GM19025 (cell line): ENCODE data around the gene VPS35L.

Experiments
- ATAC-seq: cut with Tn5 transposase; IDR thresholded peaks from one replicate; pipeline ENCODE4 v1.9.1; 2021; ENCODE audit warnings: mild to moderate bottlenecking, low read depth, moderate library complexity; ENCODE audit not compliant: unreplicated experiment

Gene VPS35L

DNA sequence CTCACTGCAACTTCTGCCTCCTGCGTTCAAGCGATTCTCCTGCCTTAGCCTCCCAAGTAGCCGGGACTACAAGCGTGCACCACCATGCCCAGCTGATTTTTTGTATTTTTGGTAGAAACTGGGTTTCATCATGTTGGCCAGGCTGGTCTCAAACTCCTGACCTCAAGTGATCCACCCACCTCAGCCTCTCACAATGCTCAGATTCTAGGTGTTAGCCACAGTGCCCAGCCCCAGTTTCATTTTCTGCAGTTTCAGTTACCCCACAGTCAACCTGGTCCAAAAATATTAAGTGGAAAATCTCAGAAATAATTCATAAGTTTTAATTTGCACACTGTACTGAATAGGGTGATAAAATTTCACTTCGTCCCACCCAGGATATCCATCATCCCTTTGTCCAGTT, 133.8 kb downstream of the VPS35L start:
- no peak for ATAC-seq

- ATAC-seq = no peak
These were observed 134.7 kb downstream of the VPS35L start for GRCh38 chr16:19690196-19690595.

DNA sequence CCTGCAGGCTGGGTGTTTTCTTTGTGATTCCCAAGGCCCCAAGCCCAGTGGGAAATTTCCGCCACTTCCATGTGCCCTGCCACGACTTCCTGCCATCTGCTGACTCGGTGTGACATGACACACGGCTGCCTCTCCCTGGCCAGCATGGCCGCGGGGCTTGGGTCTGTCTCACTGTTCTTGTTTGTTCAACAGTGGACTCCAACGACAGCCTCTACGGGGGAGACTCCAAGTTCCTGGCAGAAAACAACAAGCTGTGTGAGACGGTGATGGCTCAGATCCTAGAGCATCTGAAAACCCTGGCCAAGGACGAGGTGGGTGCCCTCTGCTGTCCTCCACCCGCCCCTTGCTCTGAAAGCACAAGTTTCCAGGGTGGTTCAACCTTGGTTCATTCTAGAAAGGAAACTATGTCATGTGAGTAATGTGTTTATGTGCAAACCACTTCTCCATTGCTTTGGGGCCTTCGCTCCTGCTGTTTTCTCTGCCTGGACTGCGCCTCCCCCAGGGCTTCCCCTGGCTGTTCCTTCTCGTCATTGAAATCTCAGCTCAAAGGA, 135.7 kb downstream of the VPS35L start:
- ATAC-seq = no peak

GRCh38 chr16:19694989-19695388, 139.5 kb downstream of the VPS35L start:
- no peak for ATAC-seq

GRCh38 chr16:19696328-19696727, 140.8 kb downstream of the VPS35L start:
- ATAC-seq = no peak

GRCh38 chr16:19696961-19697360, 141.5 kb downstream of the VPS35L start:
- no peak for ATAC-seq

DNA sequence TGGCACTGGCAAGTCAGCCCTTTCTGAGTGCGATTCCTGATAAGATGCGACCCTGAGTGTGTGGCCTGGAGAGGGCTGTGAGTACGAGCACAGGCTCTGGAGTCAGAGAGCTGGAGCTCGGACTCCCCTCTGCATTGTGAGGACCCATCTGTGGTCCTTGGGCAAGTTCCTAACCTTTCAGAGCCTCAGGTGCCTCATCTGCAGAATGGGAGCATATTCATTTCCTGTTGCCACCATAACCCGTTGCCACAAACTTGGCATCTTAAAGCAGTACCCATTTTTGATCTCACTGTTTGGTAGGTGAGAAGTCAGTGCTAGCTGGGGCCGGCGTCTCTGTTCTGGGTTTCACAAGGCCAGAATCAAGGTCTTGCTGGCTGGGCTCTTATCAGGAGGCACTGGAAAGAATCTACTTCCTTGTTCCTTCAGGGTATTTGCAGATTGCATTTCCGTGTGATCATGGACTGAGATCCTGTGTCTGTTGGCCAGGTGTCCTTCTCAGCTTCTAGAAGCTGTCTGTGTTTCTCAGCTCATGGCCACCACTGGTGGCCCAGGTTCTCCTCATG, 142.3 kb downstream of the VPS35L start:
- ATAC-seq = no peak

DNA sequence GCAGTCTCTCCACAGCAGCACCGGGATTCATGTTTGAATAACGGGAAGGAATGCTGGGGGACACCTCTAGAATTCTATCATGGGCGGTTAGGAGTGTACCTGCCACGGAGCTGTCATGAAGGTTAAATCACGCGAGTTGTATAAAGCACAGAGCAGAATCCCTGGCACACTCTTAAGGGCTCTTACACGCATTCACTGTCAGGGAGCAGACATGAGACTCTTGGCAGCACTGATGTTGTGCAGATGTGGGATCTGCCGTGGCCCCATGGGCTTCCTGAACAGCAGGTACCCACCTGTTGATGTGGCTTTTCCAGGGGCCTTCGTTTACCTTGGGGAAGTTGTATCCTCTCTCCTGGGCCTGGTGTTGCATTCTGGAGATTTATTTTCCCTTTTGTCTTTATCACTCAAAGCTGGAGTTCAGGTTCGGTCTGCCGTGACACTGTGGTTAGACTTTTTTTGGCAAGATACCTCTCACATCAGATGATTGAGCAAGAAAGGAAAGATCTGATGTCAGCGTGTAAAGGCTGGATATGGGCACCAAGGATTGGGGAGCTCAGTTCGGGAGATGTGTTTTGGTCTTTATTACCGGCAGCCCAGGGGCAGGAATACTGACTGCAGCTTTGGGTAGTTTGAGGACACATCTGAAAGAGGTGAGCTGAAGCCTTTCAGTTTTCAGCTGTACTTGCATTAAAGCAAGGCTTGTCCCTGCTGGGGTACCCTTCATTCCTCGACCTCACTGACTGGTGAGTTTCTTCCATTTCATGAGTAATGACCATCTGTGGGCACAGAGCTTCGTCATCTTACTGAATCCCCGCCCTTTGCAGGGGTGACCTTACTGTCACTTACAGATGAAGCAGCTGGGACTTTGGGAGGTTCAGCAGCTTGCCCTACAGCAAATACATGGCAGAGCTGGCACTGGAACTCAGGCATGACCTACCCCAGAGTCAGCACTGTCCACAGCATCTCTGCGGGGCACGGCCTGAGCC, 143.3 kb downstream of the VPS35L start:
- no peak for ATAC-seq

- no peak for ATAC-seq
These were observed 144.0 kb downstream of the VPS35L start for GRCh38 chr16:19699472-19699871.

GRCh38 chr16:19700319-19700781, 144.8 kb downstream of the VPS35L start:
- ATAC-seq = no peak

DNA sequence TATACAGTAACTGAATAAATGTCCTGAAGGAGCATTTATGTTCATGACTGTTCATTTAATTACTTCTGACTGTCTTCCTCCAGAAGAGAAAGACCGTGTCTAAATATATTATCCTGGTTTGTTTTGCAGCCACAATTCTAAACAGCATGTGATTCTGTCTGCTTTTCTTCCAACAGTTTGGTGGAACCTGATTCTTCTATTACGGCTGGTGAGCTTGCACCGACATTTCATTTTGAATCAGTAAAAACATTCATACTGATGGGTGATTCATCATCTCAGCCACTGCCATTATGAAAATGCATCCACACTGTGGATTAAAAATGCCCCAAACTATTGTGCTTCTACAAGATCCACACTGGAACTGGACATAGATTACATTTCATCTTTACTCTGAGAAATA, 145.6 kb downstream of the VPS35L start:
- no peak for ATAC-seq

- no peak for ATAC-seq
These were observed 147.8 kb downstream of the VPS35L start for GRCh38 chr16:19703172-19703889.

- no peak for ATAC-seq
These were observed 149.0 kb downstream of the VPS35L start for GRCh38 chr16:19704321-19705145.

DNA sequence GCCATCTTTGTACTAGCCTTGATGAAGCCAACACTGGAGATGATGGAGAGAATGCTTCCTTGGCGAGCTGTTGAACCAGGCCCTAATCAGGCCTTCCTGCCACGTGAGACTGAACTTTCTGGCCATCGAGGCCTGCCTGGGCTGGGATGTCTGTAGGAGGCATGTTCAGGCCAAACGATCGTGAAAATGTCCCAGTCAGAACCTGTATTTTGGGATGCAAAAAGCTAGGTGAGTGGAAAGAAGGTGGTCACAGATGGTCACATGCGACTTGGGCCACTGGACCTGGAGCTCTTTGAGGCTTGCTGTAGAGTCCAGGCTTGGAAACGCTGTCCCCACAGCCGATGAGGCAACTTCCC, 149.6 kb downstream of the VPS35L start:
- no peak for ATAC-seq

DNA sequence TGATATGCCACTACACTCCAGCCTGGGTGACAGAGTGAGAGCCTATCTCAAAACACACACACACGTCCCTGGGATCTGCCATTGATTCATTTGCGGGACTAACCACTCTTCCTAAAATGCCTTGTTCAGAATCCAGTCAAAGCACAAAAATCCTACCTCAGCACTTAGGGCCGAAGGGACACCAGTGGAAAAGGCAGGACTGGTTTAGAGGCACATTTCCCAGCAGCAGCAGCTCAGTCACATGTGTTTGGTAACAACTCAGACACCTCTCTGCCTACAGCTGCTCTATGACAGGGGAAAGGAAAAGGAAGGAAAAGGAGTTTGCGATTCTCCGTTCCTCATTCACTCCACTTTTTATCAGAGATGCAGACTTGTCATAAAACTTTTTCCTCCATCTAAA, 150.3 kb downstream of the VPS35L start:
- no peak for ATAC-seq

GRCh38 chr16:19706846-19707245, 151.3 kb downstream of the VPS35L start:
- no peak for ATAC-seq

DNA sequence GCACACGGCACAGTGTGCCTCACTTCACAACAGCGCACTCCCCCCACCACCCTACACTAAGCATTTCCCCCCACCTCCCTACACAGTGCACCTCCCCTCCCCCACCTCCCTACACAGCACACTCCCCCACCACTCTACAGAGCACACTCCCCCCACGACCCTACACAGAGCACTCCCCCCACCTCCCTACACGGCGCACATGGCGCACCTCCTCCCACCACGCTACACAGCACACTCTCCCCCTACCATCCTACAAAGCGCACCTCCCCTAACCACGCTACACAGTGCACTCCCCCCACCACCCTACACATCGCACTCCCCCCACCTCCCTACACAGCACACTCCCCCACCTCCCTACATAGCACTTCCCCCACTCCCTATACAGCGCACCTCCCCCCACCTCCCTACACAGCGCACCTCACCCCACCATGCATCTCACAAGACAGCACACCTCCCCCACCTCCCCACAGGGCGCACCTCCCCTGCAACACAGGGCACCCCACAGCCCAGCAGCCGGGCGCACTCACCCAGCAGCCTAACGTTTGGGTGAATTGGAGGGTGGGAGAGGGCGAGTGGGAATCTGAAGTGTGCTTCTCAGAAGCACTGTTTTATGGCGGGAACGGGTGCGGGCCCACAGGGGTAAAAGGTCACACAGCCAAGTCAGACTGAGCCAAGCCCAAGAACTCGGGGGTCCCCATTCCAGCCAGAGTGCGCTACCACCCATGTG, 152.2 kb downstream of the VPS35L start:
- ATAC-seq = no peak

GRCh38 chr16:19708296-19709205, 153.0 kb downstream of the VPS35L start:
- no peak for ATAC-seq
